GM21526 (cell line): ENCODE data around the gene KRT3.

Experiments used
- ATAC-seq: cut with Tn5 transposase; IDR thresholded peaks from one replicate; pipeline ENCODE4 v1.9.1; 2021; ENCODE audit warnings: moderate library complexity; ENCODE audit not compliant: unreplicated experiment, low FRiP score

KRT3 gene

GRCh38 chr12:52828156-52828555 lies 32.2 kb upstream of the KRT3 start:
- no peak for ATAC-seq

DNA sequence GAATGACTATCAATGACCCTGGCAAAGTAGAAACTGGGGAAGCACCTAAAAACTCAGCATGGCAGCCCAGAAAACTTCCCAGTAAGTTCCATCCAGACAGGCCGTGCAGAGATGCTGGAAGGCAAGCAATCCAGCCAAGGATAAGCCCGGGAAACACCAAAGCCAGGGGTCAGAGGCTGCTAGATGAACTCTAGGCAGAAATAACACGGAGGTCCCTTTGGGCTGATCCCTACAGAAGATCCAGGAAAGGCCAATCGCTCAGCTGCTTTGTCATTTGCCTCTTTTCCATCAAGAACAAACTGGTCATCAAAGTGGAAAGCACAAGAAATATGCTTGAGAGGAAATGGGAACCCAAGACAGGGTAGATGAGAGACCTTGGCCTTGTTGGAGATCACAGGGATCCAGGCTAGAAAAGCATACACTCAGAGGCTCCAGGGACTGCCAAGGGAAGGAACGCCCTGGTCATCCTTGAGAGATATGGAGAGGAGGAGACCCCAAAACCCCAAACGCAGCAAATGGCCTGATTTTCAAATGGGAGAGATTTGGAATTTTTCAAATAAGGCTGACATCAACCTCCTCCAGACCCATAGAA lies 31.7 kb upstream of the KRT3 start:
- no peak for ATAC-seq

GRCh38 chr12:52826611-52827498 lies 30.9 kb upstream of the KRT3 start:
- ATAC-seq, result no peak

GRCh38 chr12:52825961-52826360 lies 30.0 kb upstream of the KRT3 start:
- ATAC-seq, result no peak

- no peak for ATAC-seq
Observed at GRCh38 chr12:52824741-52825410, 29.0 kb upstream of the KRT3 start.

DNA sequence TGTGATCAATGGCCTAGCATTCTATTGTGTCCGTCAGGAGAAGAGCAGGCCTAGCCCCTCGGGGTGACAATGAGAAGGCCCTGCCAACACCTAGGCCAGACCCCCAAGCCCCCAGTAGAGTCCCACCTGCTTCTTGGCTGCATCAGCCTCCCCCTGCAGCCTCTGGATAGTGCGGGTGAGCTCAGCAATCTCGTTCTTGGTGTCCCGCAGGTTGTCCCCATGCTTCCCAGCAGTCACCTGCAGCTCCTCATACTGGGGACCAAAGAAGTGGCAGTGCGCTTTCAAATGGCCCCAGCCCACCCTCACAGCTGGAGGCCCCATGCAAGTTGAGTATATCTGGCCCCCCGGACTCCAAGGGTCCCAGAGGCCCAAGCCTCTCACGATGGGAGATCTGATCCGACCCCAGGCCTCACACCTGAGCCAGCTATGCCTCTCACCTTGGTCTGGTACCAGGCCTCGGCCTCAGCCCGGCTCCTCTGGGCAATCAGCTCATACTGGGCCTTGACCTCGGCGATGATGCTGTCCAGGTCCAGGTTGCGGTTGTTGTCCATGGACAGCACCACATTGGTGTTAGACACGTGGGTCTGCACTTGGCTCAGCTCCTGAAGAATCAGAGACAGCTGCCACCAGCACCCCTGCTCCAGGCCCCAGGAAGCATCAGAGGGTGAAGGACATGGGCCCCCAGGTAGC lies 28.0 kb upstream of the KRT3 start:
- ATAC-seq, result no peak

GRCh38 chr12:52822771-52823510 lies 27.0 kb upstream of the KRT3 start:
- ATAC-seq, result no peak

DNA sequence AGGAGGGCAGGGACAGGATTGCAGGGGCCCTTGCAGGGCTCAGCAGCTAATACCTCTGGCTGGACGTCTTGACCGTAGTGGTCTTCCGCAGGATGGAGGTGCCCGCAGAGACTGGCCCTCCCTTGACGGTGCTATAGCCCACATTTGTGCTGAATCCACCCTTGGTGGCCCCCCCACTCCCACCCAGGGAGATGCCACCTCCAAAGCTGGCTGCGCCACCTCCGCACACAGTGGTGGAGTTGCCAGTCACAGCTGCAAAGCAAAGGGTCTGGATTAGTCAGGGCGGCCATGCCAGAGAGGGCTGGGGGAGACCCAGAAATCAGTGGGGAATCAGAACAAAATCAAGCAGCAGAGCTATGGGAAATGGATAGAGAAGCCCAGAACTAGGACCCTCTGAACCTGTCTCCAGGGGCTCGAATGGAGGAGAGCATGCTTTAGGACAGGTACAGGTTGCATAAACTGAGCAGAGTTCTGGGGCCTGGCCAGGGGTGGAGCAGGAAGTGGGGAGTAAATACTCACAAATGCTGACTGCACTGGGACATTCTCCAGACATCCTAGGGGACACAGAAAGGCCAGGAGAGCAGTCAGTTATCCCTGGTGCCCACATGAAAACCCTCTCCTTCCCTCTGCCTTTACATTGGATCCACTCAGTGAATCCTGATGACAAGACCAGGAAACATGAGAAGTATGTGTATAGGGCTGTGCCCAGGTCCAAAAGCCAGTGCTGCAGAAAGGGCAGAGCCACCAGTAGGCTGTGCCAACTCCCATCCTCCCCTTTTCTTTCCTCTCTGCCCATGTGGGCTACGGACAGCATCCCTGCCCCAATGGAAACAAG lies 26.1 kb upstream of the KRT3 start:
- ATAC-seq, result no peak

DNA sequence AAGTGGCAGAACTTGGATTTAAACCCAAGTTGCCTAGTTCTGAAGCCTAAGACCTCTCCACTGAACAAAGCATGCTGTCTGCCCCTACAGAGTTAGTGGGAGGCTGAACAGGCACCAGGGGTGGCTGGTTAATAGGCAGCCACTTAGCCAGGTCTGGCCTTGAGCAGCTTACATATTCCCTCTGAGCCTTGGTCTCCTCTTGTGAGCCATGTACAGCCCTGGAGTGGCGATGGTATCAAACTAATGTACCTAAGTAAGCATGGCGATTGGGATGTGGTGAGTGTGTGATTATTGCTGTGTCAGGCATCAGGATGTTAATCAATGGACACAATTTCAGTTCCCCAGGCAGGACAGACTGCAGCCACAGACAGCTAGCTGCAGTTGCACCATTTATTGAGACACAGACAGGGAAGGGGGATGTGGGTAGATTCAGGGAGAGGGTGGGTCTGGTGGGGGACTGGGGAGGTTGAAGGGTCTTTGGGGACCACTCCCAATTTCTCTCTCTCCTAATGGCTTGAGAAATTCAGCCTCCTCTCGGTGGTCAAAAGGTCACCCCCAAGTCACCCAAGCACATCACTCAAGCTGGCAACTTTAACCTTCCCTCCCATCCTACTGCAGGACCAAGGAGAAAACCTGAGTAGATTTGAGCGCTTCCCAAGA lies 25.3 kb upstream of the KRT3 start:
- ATAC-seq, result no peak

- ATAC-seq, result no peak
Observed at GRCh38 chr12:52820521-52820920, 24.6 kb upstream of the KRT3 start.

- ATAC-seq, result no peak
Observed at GRCh38 chr12:52819731-52820510, 24.0 kb upstream of the KRT3 start.

DNA sequence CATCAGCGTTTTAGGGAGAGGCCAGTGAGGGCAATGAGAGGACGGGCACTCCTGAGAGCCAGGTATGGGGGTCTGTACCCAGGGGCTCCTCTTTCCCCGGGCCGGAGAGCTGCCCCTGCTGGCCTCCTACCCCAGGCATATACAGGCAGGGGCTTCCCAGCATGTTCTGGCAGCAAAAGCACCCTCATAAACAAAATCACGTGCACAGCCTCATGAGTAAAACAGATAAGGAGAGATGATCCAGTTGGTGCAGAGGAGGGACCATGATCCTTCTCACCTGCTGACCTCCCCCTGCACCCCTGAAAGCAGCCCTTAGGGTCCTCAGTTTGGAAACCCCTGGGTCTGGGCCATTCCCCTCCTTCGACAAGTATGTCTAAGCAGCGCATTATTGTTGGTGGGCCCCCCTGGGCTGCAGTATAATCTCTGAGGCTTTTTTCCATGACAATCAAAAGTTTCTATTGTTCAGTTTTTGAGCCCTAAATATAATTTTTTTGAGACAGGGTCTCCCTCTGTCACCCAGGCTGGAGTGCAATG lies 23.0 kb upstream of the KRT3 start:
- no peak for ATAC-seq

GRCh38 chr12:52818388-52818787 lies 22.5 kb upstream of the KRT3 start:
- ATAC-seq, result no peak

DNA sequence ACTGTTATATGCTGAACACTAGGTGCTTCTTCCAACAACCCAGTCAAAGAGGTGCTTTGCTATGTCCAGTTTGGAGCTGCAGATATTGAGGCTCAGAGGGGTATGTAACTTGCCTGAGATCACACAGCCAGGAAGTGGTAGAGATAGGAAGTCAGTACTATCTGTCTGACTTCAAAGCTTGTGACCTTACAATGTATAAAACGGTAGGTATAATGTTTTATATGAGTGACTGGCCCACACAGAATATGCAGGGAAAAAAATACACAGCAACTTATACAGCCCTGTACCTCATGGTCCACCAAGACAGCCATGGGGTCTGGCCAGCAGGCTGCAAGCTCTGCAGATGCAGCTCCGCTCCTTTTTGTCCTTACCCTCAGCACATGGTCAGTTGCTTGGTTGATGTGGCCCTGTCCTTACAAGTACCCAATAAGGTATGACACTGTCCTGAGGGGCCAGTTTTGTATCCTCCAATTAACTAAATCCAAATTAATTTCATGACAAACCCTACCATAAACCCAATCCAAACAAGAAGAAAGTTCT lies 21.9 kb upstream of the KRT3 start:
- no peak for ATAC-seq

- ATAC-seq, result no peak
Observed at GRCh38 chr12:52817003-52817698, 21.2 kb upstream of the KRT3 start.

DNA sequence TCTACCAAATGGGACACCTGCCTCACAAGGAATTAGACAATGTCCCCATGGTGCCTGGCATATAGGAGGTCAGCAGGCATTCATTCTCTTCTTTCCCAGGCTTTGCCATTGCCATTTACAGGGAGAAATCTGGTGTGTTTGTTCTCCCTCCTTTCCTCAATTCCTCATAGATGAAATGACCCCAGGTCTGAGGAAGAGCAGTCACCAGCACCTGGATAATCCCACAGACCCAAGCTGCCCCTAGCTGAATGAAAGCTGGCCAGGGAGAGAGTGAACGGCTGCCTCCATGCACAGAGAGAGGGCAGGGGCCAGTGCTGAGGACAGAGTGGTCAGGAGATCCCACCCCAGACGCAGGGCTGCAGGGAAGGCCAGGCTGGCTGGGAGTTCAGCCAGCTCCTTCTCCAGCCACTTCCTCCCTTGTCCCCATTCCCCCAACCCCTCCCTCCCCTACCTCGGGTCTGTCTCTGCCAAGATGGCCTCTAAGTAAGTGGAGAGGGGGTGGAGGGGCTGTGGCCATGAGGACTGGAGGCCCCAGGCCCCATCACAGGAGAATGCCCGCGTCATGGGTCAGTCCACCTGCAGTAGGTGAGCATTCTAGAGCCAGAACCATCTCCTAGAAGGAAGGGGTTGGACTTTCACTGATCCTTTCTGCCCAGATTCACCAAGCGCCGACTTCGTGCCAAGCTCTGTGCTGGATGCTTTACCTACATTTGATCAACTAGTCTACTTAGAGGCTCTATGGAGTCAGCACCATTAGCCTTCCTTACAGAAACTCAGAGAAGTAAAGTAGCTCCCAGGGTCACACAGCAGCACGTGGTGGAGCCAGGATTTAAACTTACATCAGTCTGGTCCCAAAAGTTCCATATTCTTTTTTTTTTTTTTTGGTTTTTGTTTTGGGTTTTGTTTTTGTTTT lies 20.0 kb upstream of the KRT3 start:
- ATAC-seq, result no peak
